HepG2 (cell line): ENCODE results near the gene HIBADH. TPM values are rescaled to one million over a fixed set of nuclear protein-coding genes. Genes with fewer than 3 reads are reported as not detected.

Experiments
- ATAC-seq: fragments of 200-7000 bp; cut with Tn5 transposase; 3 replicates; pipeline ENCODE4 v1.9.1; 2020; ENCODE audit warnings: mild to moderate bottlenecking, moderate library complexity
- BruUV-seq: library from RNA; stranded (reverse); fragments of 400-500 nt; replicated peaks from 2 replicates; lab custom pipeline; 2021; lab: Mats Ljungman, UMichigan
- CTCF ChIA-PET: fragments of 300-600 bp; formaldehyde crosslinking; extraction: SDS; loops from one replicate; lab custom pipeline; 2021; ENCODE audit warnings: low total read pairs, inconsistent platforms, low intra/inter-chr PET ratio; lab: Yijun Ruan, JAX
- POLR2A ChIA-PET: fragments of 350-600 bp; sonication (Branson Sonifier 250); formaldehyde crosslinking; loops from one replicate; lab custom pipeline; 2020; ENCODE audit warnings: antibody characterized with exemption, inconsistent platforms; lab: Yijun Ruan, JAX
- DNase-seq: peaks from one replicate; pipeline ENCODE4 v3.0.0-alpha.2; 2015; ENCODE audit warnings: low spot score
- FAIRE-seq: peaks from 3 replicates; lab custom pipeline; 2011; peaks lifted over from hg19 to GRCh38; lab: Jason Lieb, UNC
- H2AFZ ChIP-seq: one replicate; pipeline ENCODE4 v1.6.1; 2011; ENCODE audit warnings: low read length, inconsistent platforms
- H3K27ac ChIP-seq: fragments of 300-600 bp; 3 replicates; pipeline ENCODE4 v1.8.0; 2011; ENCODE audit warnings: mixed run types, mild to moderate bottlenecking, mixed read lengths, low read length, inconsistent platforms; ENCODE audit not compliant: insufficient read depth; ENCODE audit errors: extremely low read length
- H3K27me3 ChIP-seq, 2 experiments: fragments of 200-600 bp in 1 of 2; 2 replicates in 1 of 2; 3 replicates in 1 of 2; pipeline versions ENCODE4 v1.6.0 to v1.8.0; 2011; ENCODE audit warnings: low read length in 2 of 2, mild to moderate bottlenecking in 2 of 2, moderate library complexity in 2 of 2, inconsistent platforms in 1 of 2; ENCODE audit not compliant: insufficient read depth in 2 of 2, control insufficient read depth in 1 of 2
- H3K36me3 ChIP-seq, 2 experiments: fragments of 200-600 bp in 1 of 2; replicated peaks in 1 of 2; 2 replicates in 1 of 2; 3 replicates in 1 of 2; pipeline versions ENCODE4 v1.5.1 to v1.8.0; 2011; ENCODE audit warnings: low read length in 2 of 2, inconsistent platforms in 1 of 2; ENCODE audit not compliant: insufficient read depth in 2 of 2, control insufficient read depth in 1 of 2
- H3K4me1 ChIP-seq: 2 replicates; pipeline ENCODE4 v1.5.1; 2012; ENCODE audit warnings: low read length, inconsistent platforms; ENCODE audit not compliant: insufficient read depth
- H3K4me2 ChIP-seq: 2 replicates; pipeline ENCODE4 v1.6.0; 2011; ENCODE audit warnings: low read depth, low read length, inconsistent platforms
- H3K4me3 ChIP-seq, 3 experiments: fragments of 200-600 bp in 1 of 3; sonication (generic), shearing (Covaris generic) in 1 of 3; replicated peaks in 1 of 3; 2 replicates each; pipeline ENCODE4 v1.5.1; 2011 to 2016; ENCODE audit warnings: low read length in 3 of 3, inconsistent platforms in 2 of 3, low read depth in 2 of 3, mild to moderate bottlenecking in 2 of 3, control low read depth in 1 of 3, mixed read lengths in 1 of 3; ENCODE audit not compliant: insufficient read depth in 1 of 3
- H3K79me2 ChIP-seq: one replicate; pipeline ENCODE4 v1.6.1; 2011; ENCODE audit warnings: low read length, inconsistent platforms; ENCODE audit not compliant: insufficient read depth
- H3K9ac ChIP-seq: 2 replicates; pipeline ENCODE4 v1.6.0; 2011; ENCODE audit warnings: mild to moderate bottlenecking, low read depth, low read length, inconsistent platforms; ENCODE audit not compliant: insufficient read depth
- H3K9me3 ChIP-seq: 2 replicates; pipeline ENCODE4 v1.5.1; 2012; ENCODE audit warnings: mild to moderate bottlenecking, low read length
- H4K20me1 ChIP-seq: 2 replicates; pipeline ENCODE4 v1.6.0; 2011; ENCODE audit warnings: inconsistent platforms, mild to moderate bottlenecking, low read length, moderate library complexity; ENCODE audit not compliant: insufficient read depth
- JUNB ChIP-seq: sonication (generic); formaldehyde crosslinking; IDR thresholded peaks from 2 replicates; pipeline ENCODE4 v1.8.0; 2022; ENCODE audit warnings: missing genetic modification reagents, mild to moderate bottlenecking, borderline replicate concordance
- MAFF ChIP-seq: IDR thresholded peaks from 2 replicates; pipeline ENCODE4 v1.6.1; 2011; ENCODE audit warnings: low read depth, low read length, improper control_type of control experiment
- MAFK ChIP-seq, 2 experiments: IDR thresholded peaks in 1 of 2; conservative IDR thresholded peaks in 1 of 2; 2 replicates each; pipeline ENCODE4 v1.6.1; 2011; ENCODE audit warnings: improper control_type of control experiment in 2 of 2, low read length in 2 of 2
- NCOA1 ChIP-seq: sonication (generic); formaldehyde crosslinking; IDR thresholded peaks from 2 replicates; pipeline ENCODE4 v1.9.0; 2021; ENCODE audit warnings: missing genetic modification reagents
- PAWR ChIP-seq: sonication (generic); formaldehyde crosslinking; IDR thresholded peaks from 2 replicates; pipeline ENCODE4 v1.4.0; 2020; ENCODE audit warnings: missing genetic modification reagents, mild to moderate bottlenecking, borderline replicate concordance
- ZHX2 ChIP-seq, 2 experiments: sonication (generic) in 1 of 2; formaldehyde crosslinking in 1 of 2; IDR thresholded peaks; 2 replicates each; pipeline versions ENCODE4 v1.6.1 to v1.9.0; 2014 to 2022; ENCODE audit warnings: antibody characterized with exemption in 1 of 2, borderline replicate concordance in 1 of 2, inconsistent platforms in 1 of 2, low read depth in 1 of 2, missing genetic modification reagents in 1 of 2
- WGBS: methylation state at CpG from one replicate; pipeline ENCODE4 v1.1.6; 2017; ENCODE audit warnings: low lambda C conversion rate; 5-methylcytosine and 5-hydroxymethylcytosine counted together
- in situ Hi-C: cut with HindIII; loops from 2 replicates; pipeline ENCODE4 v1.10.0; 2017; ENCODE audit warnings: low pct_unique_long_range_greater_than_20kb; ENCODE audit not compliant: extremely low pct_ligation_motif_present
- intact Hi-C: fragments of 100-400 bp; cut with micrococcal nuclease; formaldehyde crosslinking; loops from one replicate; pipeline ENCODE4 v1.10.0; 2022; ENCODE audit not compliant: unreplicated experiment
- polyA plus RNA-seq, 8 experiments: library from polyadenylated mRNA; depleted of rRNA in 3 of 8; stranded (reverse) in 7 of 8; unstranded in 1 of 8; fragments of >200 nt; fragmentation: Illumina TruSeq in 4 of 8; extraction: Trizol in 4 of 8; gene quantifications; 2 replicates each; pipeline versions ENCODE4 v1.2.1 to v1.2.3, GENCODE V29; 2011 to 2016; ENCODE audit warnings: low read depth in 4 of 8, missing spikeins in 1 of 8, mixed read lengths in 1 of 8; ENCODE audit not compliant: insufficient read depth in 1 of 8
- total RNA-seq, 5 experiments: library from RNA; depleted of rRNA; stranded (reverse); fragments of >200 nt; fragmentation: Illumina TruSeq; extraction: Trizol; gene quantifications; 2 replicates each; pipeline ENCODE4 v1.2.3, GENCODE V29; 2016; ENCODE audit warnings: low read depth in 1 of 5
- TF ChIP-seq, protein P1 (sequence below): IDR thresholded peaks from 2 replicates; pipeline ENCODE4 v1.6.1; 2016; ENCODE audit warnings: low read depth
- TF ChIP-seq, protein P2 (sequence below): sonication (generic); formaldehyde crosslinking; IDR thresholded peaks from 2 replicates; pipeline ENCODE4 v1.4.0; 2020; ENCODE audit warnings: mild to moderate bottlenecking, missing genetic modification reagents

The HIBADH gene
- total and polyA plus RNA-seq, 2 of the 13 experiments (the other 11 are each of a cell fraction or from before 2014, with no cell fraction given), result 49.9 to 59.5 TPM

DNA sequence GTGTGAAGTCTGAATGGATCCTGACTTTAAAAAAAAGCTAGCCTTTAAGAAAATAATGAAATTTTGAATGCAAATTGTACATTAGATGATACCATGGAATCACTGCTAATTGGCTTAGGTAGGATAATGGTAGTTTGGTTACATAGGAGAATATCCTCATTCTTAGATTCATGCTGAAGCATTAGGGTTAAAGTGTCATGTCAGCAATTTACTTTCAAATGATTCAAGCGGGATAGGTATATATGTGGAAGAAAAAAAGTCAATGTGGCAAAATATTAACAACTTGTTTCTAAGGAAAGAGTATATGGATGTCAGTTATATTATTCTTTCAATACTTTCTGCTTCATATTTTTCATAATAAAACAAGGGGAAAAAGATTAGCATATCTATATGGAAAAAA lies 7.5 kb downstream of the HIBADH start:
- in situ Hi-C loops, result no loop called here
- TF ChIP-seq MAFF (peak; percentile 100), MAFK (conservative IDR thresholded peaks at IDR 0.05 in 1 of 2, IDR thresholded peaks at IDR 0.05 in 1 of 2; ENCODE audit: low read length in 2 of 2) (peak; percentile 99 to 100)
- TF ChIP-seq, protein P1, sequence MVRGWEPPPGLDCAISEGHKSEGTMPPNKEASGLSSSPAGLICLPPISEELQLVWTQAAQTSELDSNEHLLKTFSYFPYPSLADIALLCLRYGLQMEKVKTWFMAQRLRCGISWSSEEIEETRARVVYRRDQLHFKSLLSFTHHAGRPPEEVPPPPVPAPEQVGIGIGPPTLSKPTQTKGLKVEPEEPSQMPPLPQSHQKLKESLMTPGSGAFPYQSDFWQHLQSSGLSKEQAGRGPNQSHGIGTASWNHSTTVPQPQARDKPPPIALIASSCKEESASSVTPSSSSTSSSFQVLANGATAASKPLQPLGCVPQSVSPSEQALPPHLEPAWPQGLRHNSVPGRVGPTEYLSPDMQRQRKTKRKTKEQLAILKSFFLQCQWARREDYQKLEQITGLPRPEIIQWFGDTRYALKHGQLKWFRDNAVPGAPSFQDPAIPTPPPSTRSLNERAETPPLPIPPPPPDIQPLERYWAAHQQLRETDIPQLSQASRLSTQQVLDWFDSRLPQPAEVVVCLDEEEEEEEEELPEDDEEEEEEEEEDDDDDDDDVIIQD, result no peak
- TF ChIP-seq, all 625 proteins: peak for 2
- BruUV-seq, result no TSS peak
- CTCF ChIA-PET, result no interaction called here
- Histone ChIP-seq H3K9me3 (no peaks in the 10 kb centered on the region), H3K27me3 (no peaks in the 10 kb centered on the region), H3K4me3 (no peak overlapping the region), H3K4me2 (no peak overlapping the region), H4K20me1 (no peaks in the 10 kb centered on the region), H2AFZ (no peak overlapping the region), H3K79me2 (peaks cover 2% of the 10 kb centered on the region), H3K27ac (no peak overlapping the region), H3K9ac (no peak overlapping the region), H3K36me3 (no peaks in the 10 kb centered on the region; a peak in 1 of 5 replicates), H3K4me1 (peaks cover 9% of the 10 kb centered on the region)
- no peak for ATAC-seq
- intact Hi-C loops, result no loop called here
- WGBS, result 100% methylated on average over 1 of the region's 1 CpG
- POLR2A ChIA-PET, result interaction anchor here (1.2 to 1.9 kb wide), 2 partner anchors 7 to 37 kb away, joined by 4 to 9 read pairs; partner anchors contain the start of gene HIBADH
- no peak for DNase-seq
- FAIRE-seq, result no peak

DNA sequence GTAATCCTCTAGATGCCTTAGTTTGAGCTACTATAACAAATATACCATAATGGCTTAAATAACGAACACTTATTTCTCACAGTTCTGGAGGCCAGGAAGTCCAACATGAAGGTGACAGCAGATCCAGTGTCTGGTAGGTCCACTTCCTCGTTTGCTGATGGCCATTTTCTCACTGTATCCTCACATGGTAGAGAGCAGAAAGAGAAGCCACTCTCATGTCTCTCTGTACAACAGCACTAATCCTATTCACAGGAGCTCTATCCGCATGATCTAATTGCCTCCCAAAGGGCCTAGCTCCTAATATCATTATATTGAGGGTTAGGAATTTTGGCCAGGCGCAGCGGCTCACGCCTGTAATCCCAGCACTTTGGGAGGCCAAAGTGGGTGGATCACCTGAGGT lies 10.2 kb downstream of the HIBADH start:
- 97% methylated on average over 6 of the region's 6 CpGs for WGBS
- no peak for DNase-seq
- peaks cover 8% of the 10 kb centered on the region; the same call in 1 of the 2 replicates for H3K4me1 ChIP-seq
- no peak overlapping the region for H3K4me3 ChIP-seq
- in situ Hi-C loops (no loop called here), intact Hi-C loops (no loop called here)
- peaks cover 2% of the 10 kb centered on the region for H3K79me2 ChIP-seq
- H3K9me3 ChIP-seq, result no peaks in the 10 kb centered on the region
- POLR2A ChIA-PET, result no interaction called here
- H3K27me3 ChIP-seq, result no peaks in the 10 kb centered on the region
- H3K36me3 ChIP-seq, result no peaks in the 10 kb centered on the region; a peak in 2 of 5 replicates
- no peak for FAIRE-seq
- no peak overlapping the region for H3K27ac ChIP-seq
- no peak overlapping the region for H3K4me2 ChIP-seq
- H2AFZ ChIP-seq, result no peak overlapping the region
- CTCF ChIA-PET, result no interaction called here
- BruUV-seq, result no TSS peak
- H4K20me1 ChIP-seq, result no peaks in the 10 kb centered on the region
- H3K9ac ChIP-seq, result no peak overlapping the region
- ATAC-seq, result no peak
- TF ChIP-seq ZHX2 (IDR thresholded peaks at IDR 0.05; ENCODE audit: low read depth), result no peak
- TF ChIP-seq ZHX2 (CRISPR knock-in tag; IDR thresholded peaks at IDR 0.05; ENCODE audit: borderline replicate concordance), result no peak
- TF ChIP-seq NCOA1 (CRISPR knock-in tag), result no peak
- TF ChIP-seq, protein P2, sequence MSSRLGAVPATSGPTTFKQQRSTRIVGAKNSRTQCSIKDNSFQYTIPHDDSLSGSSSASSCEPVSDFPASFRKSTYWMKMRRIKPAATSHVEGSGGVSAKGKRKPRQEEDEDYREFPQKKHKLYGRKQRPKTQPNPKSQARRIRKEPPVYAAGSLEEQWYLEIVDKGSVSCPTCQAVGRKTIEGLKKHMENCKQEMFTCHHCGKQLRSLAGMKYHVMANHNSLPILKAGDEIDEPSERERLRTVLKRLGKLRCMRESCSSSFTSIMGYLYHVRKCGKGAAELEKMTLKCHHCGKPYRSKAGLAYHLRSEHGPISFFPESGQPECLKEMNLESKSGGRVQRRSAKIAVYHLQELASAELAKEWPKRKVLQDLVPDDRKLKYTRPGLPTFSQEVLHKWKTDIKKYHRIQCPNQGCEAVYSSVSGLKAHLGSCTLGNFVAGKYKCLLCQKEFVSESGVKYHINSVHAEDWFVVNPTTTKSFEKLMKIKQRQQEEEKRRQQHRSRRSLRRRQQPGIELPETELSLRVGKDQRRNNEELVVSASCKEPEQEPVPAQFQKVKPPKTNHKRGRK (CRISPR knock-in tag), result no peak
- TF ChIP-seq JUNB, result no peak
- TF ChIP-seq PAWR (CRISPR knock-in tag), result no peak
